NB4 (cell line): Measurements from ENCODE around the gene GUCY2C.

Experiments
- DNase-seq: peaks from one replicate; pipeline ENCODE4 v3.0.0; 2010; ENCODE audit warnings: low read depth
- H3K4me3 ChIP-seq: one replicate; pipeline ENCODE4 v1.5.1; 2011; ENCODE audit warnings: mild to moderate bottlenecking, low read depth, low read length, moderate library complexity
- MAX ChIP-seq: IDR thresholded peaks from 2 replicates; pipeline ENCODE4 v1.6.1; 2011; ENCODE audit warnings: low read depth, low read length
- MYC ChIP-seq: IDR thresholded peaks from 2 replicates; pipeline ENCODE4 v1.6.1; 2011; ENCODE audit warnings: low read depth, low read length
- POLR2A ChIP-seq: IDR thresholded peaks from 2 replicates; pipeline ENCODE4 v1.6.1; 2011; ENCODE audit warnings: mild to moderate bottlenecking; ENCODE audit not compliant: insufficient read length; ENCODE audit errors: extremely low read depth
- TF ChIP-seq, protein P1 (sequence below): IDR thresholded peaks from one replicate; pipeline ENCODE4 v1.5.1; 2012; ENCODE audit warnings: low read depth, low read length

The GUCY2C gene

GRCh38 chr12:14619741-14620501, 76.5 kb downstream of the GUCY2C start:
- TF ChIP-seq MAX (no peak), MYC (no peak), POLR2A (no peak)
- TF ChIP-seq, protein P1, sequence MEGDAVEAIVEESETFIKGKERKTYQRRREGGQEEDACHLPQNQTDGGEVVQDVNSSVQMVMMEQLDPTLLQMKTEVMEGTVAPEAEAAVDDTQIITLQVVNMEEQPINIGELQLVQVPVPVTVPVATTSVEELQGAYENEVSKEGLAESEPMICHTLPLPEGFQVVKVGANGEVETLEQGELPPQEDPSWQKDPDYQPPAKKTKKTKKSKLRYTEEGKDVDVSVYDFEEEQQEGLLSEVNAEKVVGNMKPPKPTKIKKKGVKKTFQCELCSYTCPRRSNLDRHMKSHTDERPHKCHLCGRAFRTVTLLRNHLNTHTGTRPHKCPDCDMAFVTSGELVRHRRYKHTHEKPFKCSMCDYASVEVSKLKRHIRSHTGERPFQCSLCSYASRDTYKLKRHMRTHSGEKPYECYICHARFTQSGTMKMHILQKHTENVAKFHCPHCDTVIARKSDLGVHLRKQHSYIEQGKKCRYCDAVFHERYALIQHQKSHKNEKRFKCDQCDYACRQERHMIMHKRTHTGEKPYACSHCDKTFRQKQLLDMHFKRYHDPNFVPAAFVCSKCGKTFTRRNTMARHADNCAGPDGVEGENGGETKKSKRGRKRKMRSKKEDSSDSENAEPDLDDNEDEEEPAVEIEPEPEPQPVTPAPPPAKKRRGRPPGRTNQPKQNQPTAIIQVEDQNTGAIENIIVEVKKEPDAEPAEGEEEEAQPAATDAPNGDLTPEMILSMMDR = no peak
- no peak overlapping the region for H3K4me3 ChIP-seq
- no peak for DNase-seq

DNA sequence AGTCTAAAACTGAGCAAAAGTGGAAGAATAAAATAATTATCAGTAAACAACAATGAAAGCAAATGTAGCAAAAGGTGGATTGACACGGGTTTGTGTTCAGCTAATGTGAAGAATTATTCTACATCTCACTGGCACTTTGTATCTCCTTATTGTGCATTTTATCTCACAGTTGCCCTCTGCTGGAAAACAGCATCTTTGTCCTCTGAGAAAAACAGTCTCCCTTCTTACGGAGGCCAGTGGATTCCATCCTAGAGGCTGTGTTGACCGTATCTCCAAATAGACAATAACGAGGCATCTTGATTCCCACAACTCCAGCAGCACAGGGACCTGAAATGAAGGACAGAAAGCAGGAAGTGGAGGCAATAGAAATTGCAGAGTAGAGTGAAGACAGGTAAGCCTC, 77.4 kb downstream of the GUCY2C start:
- no peak for TF ChIP-seq MAX
- TF ChIP-seq POLR2A = no peak
- TF ChIP-seq, protein P1 = no peak
- TF ChIP-seq MYC = no peak
- no peak overlapping the region for H3K4me3 ChIP-seq
- peak; percentile 30 for DNase-seq

- no peak for TF ChIP-seq POLR2A
- TF ChIP-seq, protein P1 = no peak
- no peak for TF ChIP-seq MYC
- no peak for TF ChIP-seq MAX
- H3K4me3 ChIP-seq = no peak overlapping the region
- peak; percentile 63 for DNase-seq
These were observed 81.7 kb downstream of the GUCY2C start for GRCh38 chr12:14614704-14615121.

DNA sequence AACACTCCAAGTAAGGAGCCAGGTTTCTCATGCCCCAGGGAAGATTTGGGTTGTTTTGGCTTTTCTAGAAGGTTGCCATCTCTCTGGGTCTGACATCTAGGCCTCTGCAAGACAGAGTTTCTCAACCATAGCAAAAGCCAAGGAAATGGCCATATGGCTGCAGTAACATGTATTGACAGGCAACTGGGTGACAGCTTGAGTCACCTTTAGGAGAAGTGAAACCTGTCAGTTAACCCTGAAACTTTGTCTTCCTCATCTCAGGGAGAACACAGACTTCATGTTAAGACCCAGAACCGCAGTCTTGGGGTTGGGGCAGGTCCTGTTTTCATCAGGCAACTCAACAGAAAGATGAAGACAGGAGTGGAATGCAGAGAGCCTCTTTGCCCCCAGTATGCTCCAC, 82.7 kb downstream of the GUCY2C start:
- no peak for TF ChIP-seq POLR2A
- no peak for TF ChIP-seq MYC
- TF ChIP-seq, protein P1 = no peak
- no peak for TF ChIP-seq MAX
- H3K4me3 ChIP-seq = no peak overlapping the region
- DNase-seq = peak; percentile 42

DNA sequence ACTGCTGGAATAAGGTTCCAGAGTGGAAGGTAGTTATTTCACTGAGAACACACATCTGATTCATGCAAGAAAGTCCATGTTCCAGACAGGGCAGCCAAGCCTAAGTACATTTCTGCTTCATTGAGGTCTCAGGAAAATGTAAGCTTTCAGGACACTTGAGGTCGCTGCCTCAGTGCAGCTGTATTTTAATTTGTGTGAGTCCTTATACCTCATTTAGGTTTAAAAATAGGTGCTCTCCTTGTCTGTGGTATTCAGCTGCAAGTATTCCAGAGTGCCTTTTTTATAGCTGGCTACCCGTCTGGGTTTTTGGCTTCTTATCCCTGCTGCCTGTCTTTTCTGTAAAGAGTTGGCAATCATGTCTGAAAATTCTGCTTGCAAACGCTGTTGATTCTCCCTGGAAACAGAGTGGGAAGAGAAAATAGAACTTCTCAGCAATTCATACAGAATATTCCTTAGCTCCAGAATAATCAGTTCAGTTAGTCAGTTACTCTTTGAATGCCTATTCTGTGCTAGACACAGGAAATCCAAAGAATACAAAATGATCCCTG, 83.4 kb downstream of the GUCY2C start:
- H3K4me3 ChIP-seq = no peak overlapping the region

More for the DNA sequence above, 83.4 kb downstream of the GUCY2C start:
- no peak for DNase-seq
- TF ChIP-seq, protein P1 = no peak
- no peak for TF ChIP-seq MYC
- TF ChIP-seq POLR2A = no peak
- no peak for TF ChIP-seq MAX
